Activated CD8-positive, alpha-beta memory T cell treated with anti-CD3 and anti-CD28 coated beads for 36 hours (primary cell): ENCODE measurements around the gene MVD. TPM values are rescaled to one million over a fixed set of nuclear protein-coding genes. Genes with fewer than 3 reads are reported as not detected.

ENCODE experiments used
- CTCF ChIA-PET: fragments of 350-600 bp; sonication (Branson Sonifier 250); formaldehyde crosslinking; loops from one replicate; lab custom pipeline; 2021; ENCODE audit warnings: antibody characterized with exemption; lab: Charles Lee
- POLR2A ChIA-PET: fragments of 350-600 bp; sonication (Branson Sonifier 250); formaldehyde crosslinking; loops from one replicate; lab custom pipeline; 2021; ENCODE audit warnings: antibody characterized with exemption; lab: Charles Lee
- total RNA-seq, 2 experiments: library from RNA; stranded (reverse); gene quantifications; one replicate each; pipeline ENCODE4 v1.2.3, GENCODE V29; 2021

Gene MVD, protein sequence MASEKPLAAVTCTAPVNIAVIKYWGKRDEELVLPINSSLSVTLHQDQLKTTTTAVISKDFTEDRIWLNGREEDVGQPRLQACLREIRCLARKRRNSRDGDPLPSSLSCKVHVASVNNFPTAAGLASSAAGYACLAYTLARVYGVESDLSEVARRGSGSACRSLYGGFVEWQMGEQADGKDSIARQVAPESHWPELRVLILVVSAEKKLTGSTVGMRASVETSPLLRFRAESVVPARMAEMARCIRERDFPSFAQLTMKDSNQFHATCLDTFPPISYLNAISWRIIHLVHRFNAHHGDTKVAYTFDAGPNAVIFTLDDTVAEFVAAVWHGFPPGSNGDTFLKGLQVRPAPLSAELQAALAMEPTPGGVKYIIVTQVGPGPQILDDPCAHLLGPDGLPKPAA
- total RNA-seq: 10 to 100 TPM; 66.5 to 68.5 TPM

DNA sequence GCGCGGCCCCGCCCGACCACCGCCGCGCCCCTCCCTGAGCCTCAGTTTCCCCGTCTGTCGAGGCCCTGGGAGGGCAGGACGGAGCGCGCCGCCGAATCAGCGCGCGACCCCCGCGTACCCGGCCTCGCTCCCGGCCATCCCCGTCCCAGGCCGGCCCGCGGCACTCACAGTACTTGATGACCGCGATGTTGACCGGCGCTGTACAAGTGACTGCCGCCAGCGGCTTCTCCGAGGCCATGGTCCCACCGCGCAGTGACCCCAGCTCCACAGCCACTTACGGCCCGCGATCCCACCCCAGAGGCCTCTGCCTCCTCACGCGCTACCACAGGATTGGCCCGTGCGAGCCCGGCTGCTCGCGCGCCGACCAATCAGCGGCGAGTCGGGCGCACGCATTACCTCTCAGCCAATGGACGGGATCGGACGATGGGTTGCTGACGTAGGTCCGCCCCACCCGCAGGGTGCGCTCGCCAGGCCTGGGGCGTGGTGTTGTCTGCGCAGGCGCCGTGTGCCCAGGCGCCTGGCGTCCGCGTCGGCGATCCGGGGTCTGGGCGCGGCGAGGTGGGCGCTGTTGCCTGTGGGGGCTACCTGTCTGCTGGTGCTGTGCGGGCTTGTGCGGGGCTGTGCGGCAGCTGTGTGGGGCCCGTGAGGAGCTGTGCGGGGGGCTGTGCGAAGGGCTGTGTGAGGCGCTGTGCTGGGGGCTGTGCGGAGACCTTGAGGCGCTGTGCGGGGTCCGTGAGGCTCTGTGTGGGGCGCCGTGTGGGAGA, at the start of gene MVD:
Gene MVD, minus strand, starts transcription at position 249 of the 764 bp plus-strand sequence. Its CDS starts 11 bp downstream, at position 238.
- CTCF ChIA-PET: interaction anchor here (1.0 to 1.4 kb wide), 5 partner anchors 20 to 74 kb away, joined by 3 to 9 read pairs (median 4); partner anchors contain the start of gene IL17C
- POLR2A ChIA-PET: interaction anchor here (0.6 to 1.4 kb wide), 6 partner anchors 24 to 119 kb away, joined by 3 to 4 read pairs (median 4); no protein-coding TSS in a partner anchor

DNA sequence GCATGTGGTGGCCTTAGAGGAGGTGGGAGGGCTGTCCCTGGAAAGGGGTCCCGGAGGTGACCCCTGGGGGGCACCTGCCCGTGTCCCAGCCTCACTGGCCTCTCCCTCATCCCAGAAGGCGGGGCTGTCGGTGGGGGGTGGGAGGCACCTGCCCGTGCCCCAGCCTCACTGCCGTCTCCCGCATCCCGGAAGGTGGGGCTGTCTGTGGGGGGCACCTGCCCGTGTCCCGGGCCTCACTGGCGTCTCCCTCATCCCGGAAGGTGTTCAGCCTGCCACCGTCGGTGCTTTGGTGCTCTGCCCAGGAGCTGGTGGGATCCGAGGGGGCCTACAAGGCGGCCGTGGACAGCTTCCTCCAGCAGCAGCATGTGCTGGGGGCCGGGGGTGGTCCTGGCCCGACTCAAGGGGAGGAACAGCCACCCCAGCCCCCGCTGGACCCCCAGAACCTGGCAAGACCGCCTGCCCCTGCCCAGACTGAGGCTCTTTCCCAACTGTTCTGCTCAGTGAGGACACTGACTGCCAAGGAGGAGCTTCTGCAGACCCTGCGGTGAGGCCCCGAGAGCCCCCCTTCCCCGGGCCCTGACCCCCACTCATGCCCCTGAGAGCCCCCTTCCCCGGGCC, 49.6 kb upstream of the MVD start:
- ChIA-PET CTCF (no interaction called here), POLR2A (no interaction called here)

DNA sequence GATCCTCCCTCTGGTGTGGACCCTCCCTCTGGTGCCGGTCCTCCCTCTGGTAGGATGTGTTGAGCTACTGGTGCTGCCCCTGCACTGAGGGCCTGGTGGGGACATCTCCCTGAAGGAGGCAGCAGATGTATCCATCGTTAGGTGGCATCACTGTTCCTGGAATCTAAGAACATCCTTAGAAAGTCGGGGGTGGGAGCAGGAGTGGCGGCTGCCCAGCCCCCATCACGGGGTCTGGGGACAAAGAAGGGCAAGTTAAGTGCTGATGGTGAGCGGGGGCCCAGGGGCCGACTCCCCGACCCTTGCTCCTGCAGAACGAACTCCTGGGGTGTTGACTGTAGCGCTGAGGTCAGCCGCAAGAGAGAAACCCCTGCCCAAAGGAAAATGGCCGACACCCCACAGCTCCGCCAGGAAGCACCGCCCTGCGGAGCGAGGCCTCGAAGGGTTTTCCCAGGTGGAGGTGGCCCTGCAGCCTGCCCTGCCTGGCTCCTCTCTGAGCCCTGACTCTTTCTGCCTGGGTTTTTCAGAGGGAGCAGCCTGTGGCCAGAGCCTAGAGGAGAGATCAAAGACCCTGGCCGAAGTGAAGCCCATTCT, 49.0 kb upstream of the MVD start:
- ChIA-PET CTCF (interaction anchor here (0.8 kb wide), 1 partner anchor 25 kb away, joined by 3 read pairs; no protein-coding TSS in a partner anchor), POLR2A (no interaction called here)

DNA sequence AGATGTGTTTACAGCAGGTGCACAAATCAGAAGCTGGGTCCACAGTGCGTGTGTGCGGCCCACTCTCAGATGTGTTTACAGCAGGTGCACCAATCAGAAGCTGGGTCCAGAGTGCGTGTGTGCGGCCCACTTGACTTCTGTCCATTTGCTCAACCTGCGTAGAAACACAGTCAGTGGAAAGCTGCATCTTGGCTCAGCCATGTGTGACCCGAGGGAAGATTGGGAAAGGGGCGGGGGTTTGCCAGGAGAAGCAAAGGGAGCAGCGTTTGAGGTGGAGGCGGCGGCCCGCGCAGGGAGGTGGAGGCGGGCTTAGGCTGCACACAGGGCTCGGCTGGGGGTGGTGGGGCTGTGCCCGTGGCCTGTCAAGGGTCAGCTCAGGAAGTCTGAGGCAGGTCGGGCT, 47.7 kb upstream of the MVD start:
- POLR2A ChIA-PET: interaction anchor here (1.3 kb wide), 1 partner anchor 72 kb away, joined by 3 read pairs; no protein-coding TSS in a partner anchor
- CTCF ChIA-PET: interaction anchor here (2.1 kb wide), 1 partner anchor 27 kb away, joined by 9 read pairs; no protein-coding TSS in a partner anchor

DNA sequence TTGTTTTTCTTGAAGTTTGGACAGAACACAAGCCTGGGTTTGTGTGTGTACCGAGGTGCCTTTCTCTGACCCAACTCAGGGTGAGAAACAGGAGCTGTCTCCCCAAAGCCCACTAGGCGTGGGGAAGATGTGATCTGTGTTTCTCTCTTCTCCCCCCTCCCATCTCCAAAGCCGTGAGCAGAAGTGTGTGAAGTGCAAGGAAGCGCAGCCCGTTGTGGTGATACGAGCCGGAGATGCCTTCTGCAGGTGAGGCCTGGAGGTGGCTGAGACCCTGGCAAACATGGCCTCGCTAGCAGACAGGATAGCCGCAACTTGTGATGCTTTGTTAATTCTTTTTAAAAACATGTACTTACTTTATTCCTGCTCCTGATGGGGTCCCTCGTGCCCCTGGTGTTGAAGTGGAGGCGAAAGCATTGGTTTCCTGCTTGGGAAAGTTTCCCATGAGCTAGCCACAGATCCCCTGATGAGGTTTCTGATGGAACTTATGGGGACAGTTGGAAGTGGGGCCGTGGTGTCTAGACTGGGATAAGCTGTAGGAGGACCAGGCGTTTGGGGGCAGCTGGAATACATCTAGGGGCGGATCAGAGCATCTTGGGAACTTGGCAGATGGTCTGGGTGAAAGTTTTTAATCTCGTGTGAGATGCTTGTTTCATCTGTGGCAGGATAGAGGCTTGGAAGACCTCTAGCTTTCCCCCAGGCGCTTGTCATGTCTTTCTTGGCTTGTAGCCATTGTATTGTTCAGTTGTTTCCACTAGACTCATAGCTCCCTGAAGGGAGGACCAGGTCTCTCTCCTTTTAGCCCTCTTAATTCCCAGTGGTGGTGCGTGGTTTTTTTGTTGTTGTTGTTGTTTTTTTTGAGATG, 44.3 kb upstream of the MVD start:
- POLR2A ChIA-PET: interaction anchor here (0.6 to 1.6 kb wide), 3 partner anchors 8 to 1036 kb away, joined by 3 to 5 read pairs (median 4); no protein-coding TSS in a partner anchor

DNA sequence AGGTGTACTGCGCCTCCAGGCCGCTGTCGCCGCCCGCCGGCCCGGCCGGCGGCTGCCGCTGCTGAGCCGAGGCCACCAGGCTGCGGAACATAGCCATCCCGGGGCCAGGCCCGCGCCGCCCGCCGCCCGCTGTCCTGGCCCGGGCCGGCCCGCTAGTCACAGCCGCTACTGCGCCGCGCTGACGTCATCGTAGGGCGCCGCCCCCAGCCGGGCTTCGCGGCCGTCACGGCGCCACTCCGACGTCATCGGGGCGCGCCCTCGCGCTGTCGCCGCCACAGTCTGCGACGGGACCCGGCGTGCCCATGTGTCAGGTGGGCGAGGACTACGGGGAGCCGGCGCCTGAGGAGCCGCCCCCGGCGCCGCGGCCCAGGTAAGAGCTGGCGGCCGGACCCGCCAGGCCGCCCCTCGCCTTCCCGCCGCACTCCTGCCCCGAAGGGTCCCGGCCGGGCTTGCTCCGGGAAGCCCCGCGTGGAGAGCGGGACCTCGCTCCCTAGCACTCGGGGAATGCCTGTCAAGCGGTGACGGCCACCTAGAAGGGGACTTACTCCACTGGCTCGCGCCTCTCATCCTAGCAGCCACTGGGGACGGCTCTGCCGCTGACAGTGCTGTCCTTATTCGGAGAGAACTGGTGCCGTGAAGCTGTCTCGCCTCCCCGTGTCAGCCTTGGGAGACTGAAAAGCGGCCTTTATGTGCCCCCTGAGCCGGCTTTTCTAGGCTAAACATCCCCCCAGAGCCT, 43.5 kb upstream of the MVD start, which contains the start of the genes CTU2 and RNF166:
Gene CTU2, plus strand, starts transcription at position 275 of the 736 bp plus-strand sequence. Its CDS starts 28 bp downstream, at position 303.
Gene RNF166, minus strand, starts transcription at position 180 of the 736 bp plus-strand sequence. Its CDS starts 83 bp downstream, at position 97.
- POLR2A ChIA-PET: interaction anchor here (1.3 to 2.0 kb wide), 3 partner anchors 9 to 77 kb away, joined by 4 to 5 read pairs (median 4); no protein-coding TSS in a partner anchor

More for the DNA sequence above, 44.3 kb upstream of the MVD start:
- CTCF ChIA-PET: interaction anchor here (0.7 to 2.3 kb wide), 6 partner anchors 15 to 77 kb away, joined by 3 to 10 read pairs (median 3); no protein-coding TSS in a partner anchor

DNA sequence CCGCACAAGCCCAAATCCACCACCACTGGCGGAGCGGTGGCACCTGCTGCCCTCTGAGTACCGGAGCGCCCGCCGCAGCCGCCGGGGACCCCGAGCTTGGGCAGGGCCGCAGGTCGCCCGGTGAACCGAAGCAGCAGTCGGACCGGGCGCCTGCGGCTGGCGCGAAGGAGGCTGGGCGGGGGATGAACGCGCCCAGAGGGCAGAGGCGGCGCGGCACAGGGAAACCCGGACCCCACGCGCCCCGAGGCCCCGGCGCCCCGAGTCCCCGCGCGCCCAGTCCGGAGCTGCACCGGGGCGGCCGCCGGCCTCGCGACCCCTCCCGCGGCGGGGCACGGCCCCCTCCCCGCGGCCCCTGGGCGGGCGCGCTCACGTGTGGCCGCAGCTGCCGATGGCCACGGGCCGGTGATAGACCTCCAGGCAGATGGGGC, 42.9 kb upstream of the MVD start:
- POLR2A ChIA-PET: interaction anchor here (1.0 to 2.6 kb wide), 5 partner anchors 9 to 77 kb away, joined by 3 to 12 read pairs (median 4); no protein-coding TSS in a partner anchor

More for the DNA sequence above, 43.5 kb upstream of the MVD start, which contains the start of the genes CTU2 and RNF166:
- CTCF ChIA-PET: interaction anchor here (0.7 to 2.3 kb wide), 6 partner anchors 14 to 78 kb away, joined by 3 to 10 read pairs (median 3); no protein-coding TSS in a partner anchor

DNA sequence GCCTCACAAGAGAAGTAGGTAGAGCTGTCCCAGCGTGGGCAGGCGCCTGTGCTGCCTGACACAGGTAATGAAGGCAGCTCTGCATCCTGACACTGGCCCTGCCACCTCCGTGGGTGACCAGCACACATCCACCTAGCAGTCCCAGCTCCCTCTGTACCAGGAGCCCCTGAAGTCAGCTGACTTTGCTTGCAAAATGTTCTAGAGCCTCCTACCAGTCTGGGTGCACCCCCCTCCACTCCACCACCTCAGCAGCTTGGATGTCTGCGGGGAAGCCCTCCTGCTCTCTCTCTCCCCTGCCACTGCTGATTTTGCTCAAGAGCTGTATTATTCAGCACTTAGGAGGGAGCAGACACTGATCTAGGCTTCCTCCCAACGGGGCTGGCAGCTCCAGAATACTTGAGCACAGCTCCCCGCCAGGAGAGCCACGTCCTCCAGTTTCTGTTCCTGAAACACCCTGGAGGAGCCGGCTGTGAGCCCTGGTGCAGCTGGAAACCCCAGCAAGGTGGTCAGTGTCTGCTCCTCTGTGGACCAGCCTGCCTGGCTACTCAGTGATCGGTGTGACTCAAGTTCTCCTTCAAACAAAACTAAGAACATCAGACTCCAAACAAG, 42.3 kb upstream of the MVD start:
- CTCF ChIA-PET: interaction anchor here (0.8 to 3.1 kb wide), 6 partner anchors 11 to 97 kb away, joined by 3 to 17 read pairs (median 3); no protein-coding TSS in a partner anchor
- POLR2A ChIA-PET: interaction anchor here (0.7 to 2.6 kb wide), 4 partner anchors 66 to 89 kb away, joined by 3 to 12 read pairs (median 4); no protein-coding TSS in a partner anchor

More for the DNA sequence above, 42.9 kb upstream of the MVD start:
- CTCF ChIA-PET: interaction anchor here (1.0 to 3.1 kb wide), 4 partner anchors 25 to 79 kb away, joined by 3 to 17 read pairs (median 3); no protein-coding TSS in a partner anchor

DNA sequence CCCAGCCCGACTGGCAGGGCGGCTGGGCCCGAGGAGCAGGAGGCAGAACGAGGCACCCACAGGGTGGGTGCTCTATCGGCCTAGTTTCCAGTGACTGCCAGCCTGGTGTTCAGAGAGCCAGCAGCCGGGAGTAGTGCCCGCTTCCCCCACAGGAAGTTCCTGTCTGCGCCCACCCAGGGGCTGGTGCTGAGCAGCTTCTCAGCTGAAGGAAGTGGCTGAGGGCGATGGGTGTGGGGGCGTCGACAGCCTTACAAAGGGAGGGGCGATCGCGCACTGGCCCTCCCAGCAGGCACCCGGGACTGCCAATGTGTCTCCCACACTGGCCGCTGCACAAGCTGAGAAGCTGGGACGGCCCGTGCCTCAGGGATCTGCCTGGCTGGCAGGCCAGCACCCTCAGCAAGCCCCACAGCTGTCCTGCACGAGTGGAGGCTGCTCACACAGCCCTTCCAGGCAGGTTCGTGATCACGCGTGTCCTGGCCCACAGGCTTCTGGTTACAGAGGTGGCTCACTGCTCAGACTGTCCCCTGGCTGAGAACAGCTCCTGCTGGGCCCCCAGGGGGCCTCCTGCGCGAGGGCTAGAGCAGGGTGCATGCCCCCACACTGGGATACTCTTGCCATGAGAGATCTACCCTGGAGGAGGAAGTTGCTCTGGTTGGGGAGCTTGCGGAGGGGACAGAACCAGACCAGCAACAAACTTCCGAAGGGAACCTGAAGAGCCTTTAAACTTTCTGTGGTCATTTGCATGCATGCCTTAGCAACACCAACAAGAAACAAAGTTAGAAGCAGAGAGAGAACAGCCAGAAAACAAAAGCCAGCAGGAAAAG, 40.8 kb upstream of the MVD start:
- ChIA-PET POLR2A (interaction anchor here (0.6 to 2.6 kb wide), 6 partner anchors 18 to 248 kb away, joined by 3 to 12 read pairs (median 4); partner anchors contain the start of genes APRT and MVD), CTCF (interaction anchor here (1.0 to 3.1 kb wide), 6 partner anchors 12 to 98 kb away, joined by 3 to 17 read pairs (median 4); partner anchors contain the start of gene MVD)

DNA sequence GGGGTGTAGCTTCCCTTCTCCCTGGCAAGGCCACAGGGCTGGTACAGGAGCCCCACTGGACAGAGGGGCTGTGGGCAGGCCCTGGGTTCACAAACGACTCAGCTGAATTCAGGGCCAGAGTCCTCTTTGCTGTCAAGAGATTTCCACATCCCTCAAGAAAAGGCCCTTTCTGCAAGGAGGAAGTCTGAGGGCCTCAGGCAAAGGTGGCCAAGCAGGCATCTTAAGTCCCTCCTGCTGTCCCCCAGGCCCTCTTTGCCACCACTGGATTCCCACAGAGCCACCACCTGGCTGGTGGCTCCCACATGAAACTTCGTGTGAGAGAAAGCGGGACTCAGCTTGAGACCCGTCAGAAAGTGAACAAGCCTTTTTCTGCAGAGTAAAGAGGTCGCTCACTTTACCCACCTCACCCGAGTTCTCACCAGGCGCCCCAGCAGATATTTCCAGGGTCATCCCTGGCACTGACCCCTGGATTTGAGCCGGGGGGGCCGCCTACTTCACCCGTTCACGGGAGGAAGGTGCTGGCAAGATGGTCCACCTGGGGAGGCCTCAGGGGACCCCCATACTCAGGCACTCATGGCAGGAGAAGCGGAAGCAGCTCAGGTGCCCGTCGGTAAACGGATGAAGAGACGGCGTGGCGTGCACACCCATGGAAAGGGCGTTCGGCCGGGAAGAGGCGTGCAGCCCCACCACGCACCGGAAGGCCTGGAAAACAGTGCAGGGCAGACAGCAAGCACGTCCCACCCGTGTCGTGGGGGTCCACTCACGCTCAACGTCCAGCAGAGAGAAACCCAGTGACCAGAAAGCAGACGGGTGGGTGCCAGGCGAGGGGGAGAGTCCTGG, 39.7 kb upstream of the MVD start:
- ChIA-PET POLR2A (interaction anchor here (1.0 to 2.6 kb wide), 6 partner anchors 21 to 79 kb away, joined by 3 to 12 read pairs (median 4); partner anchors contain the start of gene MVD), CTCF (interaction anchor here (1.1 to 3.1 kb wide), 4 partner anchors 15 to 35 kb away, joined by 4 to 17 read pairs (median 12); no protein-coding TSS in a partner anchor)

DNA sequence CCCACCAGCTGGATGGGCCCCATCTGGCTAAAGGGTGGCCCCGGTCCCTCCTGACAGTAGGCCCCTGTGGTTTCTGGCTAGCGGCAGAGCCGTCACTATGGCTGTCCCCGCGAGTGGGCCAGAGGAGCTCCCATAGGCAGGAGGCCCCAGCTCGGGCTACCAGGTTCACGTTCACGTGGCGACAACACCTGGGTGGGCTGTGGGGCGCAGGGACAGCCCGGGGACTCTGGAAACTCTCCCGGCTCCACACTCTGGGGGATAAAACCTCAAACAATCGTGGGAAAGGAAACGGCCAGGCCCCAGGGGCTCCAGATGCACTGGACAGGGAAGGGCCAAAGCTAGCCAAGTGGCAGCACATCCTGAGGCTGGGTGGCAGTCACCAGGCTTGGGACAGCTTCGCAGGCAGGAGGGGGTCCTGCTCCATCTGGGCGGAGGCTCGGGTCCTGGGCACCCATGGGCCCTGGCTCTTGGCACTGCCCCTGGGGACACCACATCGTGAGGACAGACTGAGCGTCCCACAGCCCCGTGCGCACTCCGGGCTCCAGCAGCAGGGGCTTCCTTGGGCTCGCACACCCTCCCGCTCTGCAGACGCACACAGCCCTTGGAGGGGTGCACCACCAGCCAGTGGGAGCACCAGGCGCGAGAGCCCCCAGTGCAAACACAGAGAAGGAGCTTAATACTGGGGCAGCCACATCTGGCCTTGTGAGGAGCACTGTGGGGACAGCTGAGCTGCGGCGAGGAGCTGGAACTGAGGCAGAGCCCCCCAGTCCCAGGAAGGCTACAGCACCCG, 38.9 kb upstream of the MVD start:
- ChIA-PET CTCF (interaction anchor here (0.6 to 3.0 kb wide), 6 partner anchors 15 to 157 kb away, joined by 3 to 15 read pairs (median 8); partner anchors contain the start of gene MVD), POLR2A (interaction anchor here (1.1 to 1.8 kb wide), 5 partner anchors 16 to 80 kb away, joined by 4 to 8 read pairs (median 4); no protein-coding TSS in a partner anchor)
